ENCODE results near the gene ZNF362.
"Not testable (repeated sequence)": the region's sequence is repeated elsewhere in the genome, so short reads cannot be mapped to it uniquely, and the experiment has no call there.

DNA sequence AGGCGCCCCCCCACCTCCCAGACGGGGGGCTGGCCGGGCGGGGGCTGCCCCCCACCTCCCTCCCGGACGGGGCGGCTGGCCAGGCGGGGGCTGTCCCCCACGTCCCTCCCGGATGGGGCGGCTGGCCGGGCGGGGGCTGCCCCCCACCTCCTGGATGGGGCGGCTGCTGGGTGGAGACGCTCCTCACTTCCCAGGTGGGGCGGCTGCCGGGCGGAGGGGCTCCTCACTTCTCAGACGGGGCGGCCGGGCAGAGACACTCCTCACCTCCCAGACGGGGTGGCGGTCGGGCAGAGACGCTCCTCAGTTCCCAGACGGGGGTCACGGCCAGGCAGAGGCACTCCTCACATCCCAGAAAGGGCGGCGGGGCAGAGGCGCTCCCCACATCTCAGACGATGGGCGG lies 53.1 kb downstream of the ZNF362 start:
- TF ChIP-seq SMC3 (IDR thresholded peaks at IDR 0.05; ENCODE audit: low read length); TARDBP (CRISPR knock-in tag; IDR thresholded peaks at IDR 0.05); ETV6 (CRISPR knock-in tag; conservative IDR thresholded peaks at IDR 0.05); YY1 (IDR thresholded peaks at IDR 0.05; ENCODE audit: insufficient read depth, insufficient replicate concordance, low read depth, low read length): not testable (repeated sequence)

All from HepG2 (cell line).